ENCODE data around the gene LORICRIN.

- TF ChIP-seq EZH2phosphoT487 (IDR thresholded peaks at IDR 0.05; ENCODE audit: low read depth, severe bottlenecking, unreplicated experiment) = no peak
- TF ChIP-seq CTCF (IDR thresholded peaks at IDR 0.05; ENCODE audit: poor library complexity) = no peak
Observed at GRCh38 chr1:153246018-153246417, 13.5 kb upstream of the LORICRIN start.

Measured in hepatocyte (in vitro differentiated cells).